ENCODE data around the gene MTUS2. TPM values are rescaled to one million over a fixed set of nuclear protein-coding genes. Genes with fewer than 3 reads are reported as not detected.

MTUS2 gene
- total and polyA plus RNA-seq, 10 donors = 0.20 to 3.2 (median 0.85) TPM

- no peaks in the 10 kb centered on the region for H3K36me3 ChIP-seq
- WGBS, 5 donors = 63 to 79% (median 70%) methylated on average over 11 of the region's 11 CpGs
- no peak overlapping the region for H3K27ac ChIP-seq
- H3K9me3 ChIP-seq = no peaks in the 10 kb centered on the region
- no peak for DNase-seq
- no peaks in the 10 kb centered on the region for H3K4me1 ChIP-seq
- H3K4me3 ChIP-seq = no peak overlapping the region
- intact Hi-C loops (cut with DNase I; ENCODE audit: low total_unique reads) = no loop called here
- no peak for TF ChIP-seq POLR2A (IDR thresholded peaks at IDR 0.05)
- TF ChIP-seq CTCF (IDR thresholded peaks at IDR 0.05 in 8 of 11, conservative IDR thresholded peaks at IDR 0.05 in 3 of 11) = no peak
- no peak for TF ChIP-seq POLR2AphosphoS5 (IDR thresholded peaks at IDR 0.05)
- no peaks in the 10 kb centered on the region for H3K27me3 ChIP-seq (replicated peaks in 1 of 7)
Measured at GRCh38 chr13:29103065-29103800, 283.1 kb downstream of the MTUS2 start.

DNA sequence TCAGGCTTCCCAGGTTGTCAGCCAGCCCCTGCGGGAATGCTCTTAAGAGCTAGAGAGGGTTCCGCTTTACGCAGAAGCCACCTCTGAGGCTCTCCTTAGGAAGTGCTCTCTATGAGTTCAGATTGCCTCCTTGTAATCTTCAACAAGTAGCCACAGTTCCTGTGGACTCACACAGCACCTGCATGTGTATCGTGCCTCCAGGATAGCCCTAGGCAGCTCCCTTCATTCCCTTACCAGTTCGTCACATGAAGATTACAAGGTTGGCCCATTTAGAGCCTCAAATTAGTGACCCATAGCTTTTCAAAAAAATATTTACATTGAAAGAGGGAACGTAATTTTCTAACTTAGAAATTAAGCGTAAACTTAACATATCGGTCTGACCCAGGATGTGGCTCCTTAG is 284.3 kb downstream of the MTUS2 start:
- no peak for DNase-seq
- intact Hi-C loops (cut with DNase I; ENCODE audit: low total_unique reads) = no loop called here
- Histone ChIP-seq H3K9me3 (no peaks in the 10 kb centered on the region), H3K4me1 (no peaks in the 10 kb centered on the region), H3K36me3 (no peaks in the 10 kb centered on the region), H3K27me3 (replicated peaks in 1 of 7) (peaks cover 0 to 3% (median 0%) of the 10 kb centered on the region in 7 donors), H3K4me3 (no peak overlapping the region), H3K27ac (no peak overlapping the region)
- no peak for TF ChIP-seq CTCF (IDR thresholded peaks at IDR 0.05 in 8 of 11, conservative IDR thresholded peaks at IDR 0.05 in 3 of 11)
- TF ChIP-seq POLR2AphosphoS5 (IDR thresholded peaks at IDR 0.05) = no peak
- no peak for TF ChIP-seq POLR2A (IDR thresholded peaks at IDR 0.05)
- WGBS, 5 donors = 85 to 93% (median 89%) methylated on average over 8 of the region's 8 CpGs

- 64 to 77% (median 69%) methylated on average over 4 of the region's 4 CpGs for WGBS, 5 donors
- Histone ChIP-seq H3K27me3 (replicated peaks in 1 of 7) (peaks cover 0 to 3% (median 0%) of the 10 kb centered on the region in 7 donors), H3K36me3 (no peaks in the 10 kb centered on the region), H3K9me3 (no peaks in the 10 kb centered on the region), H3K4me3 (no peak overlapping the region), H3K4me1 (no peaks in the 10 kb centered on the region), H3K27ac (no peak overlapping the region)
- no peak for DNase-seq
- intact Hi-C loops (cut with DNase I; ENCODE audit: low total_unique reads) = no loop called here
- TF ChIP-seq CTCF (IDR thresholded peaks at IDR 0.05 in 8 of 11, conservative IDR thresholded peaks at IDR 0.05 in 3 of 11) (no peak), POLR2A (IDR thresholded peaks at IDR 0.05) (no peak), POLR2AphosphoS5 (IDR thresholded peaks at IDR 0.05) (no peak)
Measured at GRCh38 chr13:29105779-29106178, 285.6 kb downstream of the MTUS2 start.

- no peak for DNase-seq
- Histone ChIP-seq H3K36me3 (no peaks in the 10 kb centered on the region), H3K4me3 (no peak overlapping the region), H3K4me1 (no peaks in the 10 kb centered on the region), H3K27me3 (replicated peaks in 1 of 7) (peaks cover 0 to 3% (median 0%) of the 10 kb centered on the region in 7 donors), H3K9me3 (no peaks in the 10 kb centered on the region), H3K27ac (no peak overlapping the region)
- intact Hi-C loops (cut with DNase I; ENCODE audit: low total_unique reads) = no loop called here
- 39 to 72% (median 57%) methylated on average over 1 of the region's 1 CpG for WGBS, 5 donors
- TF ChIP-seq POLR2AphosphoS5 (IDR thresholded peaks at IDR 0.05) = no peak
- TF ChIP-seq CTCF (IDR thresholded peaks at IDR 0.05 in 8 of 11, conservative IDR thresholded peaks at IDR 0.05 in 3 of 11) = no peak
Measured at GRCh38 chr13:29106651-29107050, 286.5 kb downstream of the MTUS2 start.
